Measurements from ENCODE around the gene CSH1.
A peak's percentile ranks its signal among the peaks of the same experiment; 100 is the strongest.
"Not testable (repeated sequence)": the region's sequence is repeated elsewhere in the genome, so short reads cannot be mapped to it uniquely, and the experiment has no call there.

Gene CSH1

GRCh38 chr17:63903787-63904201 is 7.4 kb upstream of the CSH1 start:
- H3K9me3 ChIP-seq (ENCODE audit: control insufficient read depth, insufficient read depth, low read length); H3K79me2 ChIP-seq (ENCODE audit: control insufficient read depth, low read length); H3K4me1 ChIP-seq (ENCODE audit: control insufficient read depth, low read length); H3F3A ChIP-seq (ENCODE audit: control insufficient read depth, insufficient read depth); H3K36me3 ChIP-seq (ENCODE audit: control insufficient read depth, low read length); H3K27ac ChIP-seq (ENCODE audit: low read depth, low read length); H3K4me3 ChIP-seq (ENCODE audit: low read length); H4K20me1 ChIP-seq (ENCODE audit: control insufficient read depth, insufficient read depth, low read depth, low read length); H3K4me2 ChIP-seq (ENCODE audit: low read length); H3K9me2 ChIP-seq (replicated peaks; ENCODE audit: control insufficient read depth, low read length): not testable (repeated sequence)
- peaks cover 35% of the 10 kb centered on the region for H3K27me3 ChIP-seq (ENCODE audit: control insufficient read depth, low read length)
- TF ChIP-seq CTCF (IDR thresholded peaks at IDR 0.05; ENCODE audit: low read depth, low read length, poor library complexity, severe bottlenecking): peak; percentile 34

GRCh38 chr17:63901971-63902370 is 5.6 kb upstream of the CSH1 start:
- not testable (repeated sequence) for H3K36me3 ChIP-seq (ENCODE audit: control insufficient read depth, low read length); H3K4me1 ChIP-seq (ENCODE audit: control insufficient read depth, low read length); H3K79me2 ChIP-seq (ENCODE audit: control insufficient read depth, low read length); H3K9me2 ChIP-seq (replicated peaks; ENCODE audit: control insufficient read depth, low read length); H3K4me3 ChIP-seq (ENCODE audit: low read length); H3F3A ChIP-seq (ENCODE audit: control insufficient read depth, insufficient read depth); H3K9me3 ChIP-seq (ENCODE audit: control insufficient read depth, insufficient read depth, low read length); H3K27ac ChIP-seq (ENCODE audit: low read depth, low read length); H3K4me2 ChIP-seq (ENCODE audit: low read length); H4K20me1 ChIP-seq (ENCODE audit: control insufficient read depth, insufficient read depth, low read depth, low read length)
- H3K27me3 ChIP-seq (ENCODE audit: control insufficient read depth, low read length): peaks cover 30% of the 10 kb centered on the region

- peaks cover 30% of the 10 kb centered on the region for H3K27me3 ChIP-seq (ENCODE audit: control insufficient read depth, low read length)
Measured at GRCh38 chr17:63898899-63899798, 2.8 kb upstream of the CSH1 start.

GRCh38 chr17:63894821-63895220 is 1.6 kb downstream of the CSH1 start:
- not testable (repeated sequence) for H3K27me3 ChIP-seq (ENCODE audit: control insufficient read depth, low read length); H3K36me3 ChIP-seq (ENCODE audit: control insufficient read depth, low read length); H3K4me3 ChIP-seq (ENCODE audit: low read length); H3K27ac ChIP-seq (ENCODE audit: low read depth, low read length); H4K20me1 ChIP-seq (ENCODE audit: control insufficient read depth, insufficient read depth, low read depth, low read length); H3K4me1 ChIP-seq (ENCODE audit: control insufficient read depth, low read length); H3K9me2 ChIP-seq (replicated peaks; ENCODE audit: control insufficient read depth, low read length); H3K9me3 ChIP-seq (ENCODE audit: control insufficient read depth, insufficient read depth, low read length); H3K79me2 ChIP-seq (ENCODE audit: control insufficient read depth, low read length); H3K4me2 ChIP-seq (ENCODE audit: low read length); H3F3A ChIP-seq (ENCODE audit: control insufficient read depth, insufficient read depth)

More at GRCh38 chr17:63898899-63899798, 2.8 kb upstream of the CSH1 start:
- not testable (repeated sequence) for H3K9me3 ChIP-seq (ENCODE audit: control insufficient read depth, insufficient read depth, low read length); H3K4me2 ChIP-seq (ENCODE audit: low read length); H3K79me2 ChIP-seq (ENCODE audit: control insufficient read depth, low read length); H4K20me1 ChIP-seq (ENCODE audit: control insufficient read depth, insufficient read depth, low read depth, low read length); H3F3A ChIP-seq (ENCODE audit: control insufficient read depth, insufficient read depth); H3K4me3 ChIP-seq (ENCODE audit: low read length); H3K4me1 ChIP-seq (ENCODE audit: control insufficient read depth, low read length); H3K36me3 ChIP-seq (ENCODE audit: control insufficient read depth, low read length); H3K9me2 ChIP-seq (replicated peaks; ENCODE audit: control insufficient read depth, low read length); H3K27ac ChIP-seq (ENCODE audit: low read depth, low read length)

- H3K27ac ChIP-seq (ENCODE audit: low read depth, low read length); H3F3A ChIP-seq (ENCODE audit: control insufficient read depth, insufficient read depth); H3K9me3 ChIP-seq (ENCODE audit: control insufficient read depth, insufficient read depth, low read length); H3K79me2 ChIP-seq (ENCODE audit: control insufficient read depth, low read length); H4K20me1 ChIP-seq (ENCODE audit: control insufficient read depth, insufficient read depth, low read depth, low read length); H3K4me3 ChIP-seq (ENCODE audit: low read length); H3K4me1 ChIP-seq (ENCODE audit: control insufficient read depth, low read length); H3K36me3 ChIP-seq (ENCODE audit: control insufficient read depth, low read length); H3K4me2 ChIP-seq (ENCODE audit: low read length); H3K9me2 ChIP-seq (replicated peaks; ENCODE audit: control insufficient read depth, low read length); H3K27me3 ChIP-seq (ENCODE audit: control insufficient read depth, low read length): not testable (repeated sequence)
Measured at GRCh38 chr17:63894021-63894420, 2.4 kb downstream of the CSH1 start.

- H3K79me2 ChIP-seq (ENCODE audit: control insufficient read depth, low read length); H3K27me3 ChIP-seq (ENCODE audit: control insufficient read depth, low read length); H3K9me3 ChIP-seq (ENCODE audit: control insufficient read depth, insufficient read depth, low read length); H3K4me3 ChIP-seq (ENCODE audit: low read length); H3K27ac ChIP-seq (ENCODE audit: low read depth, low read length); H3K9me2 ChIP-seq (replicated peaks; ENCODE audit: control insufficient read depth, low read length); H3K36me3 ChIP-seq (ENCODE audit: control insufficient read depth, low read length); H3K4me1 ChIP-seq (ENCODE audit: control insufficient read depth, low read length); H3F3A ChIP-seq (ENCODE audit: control insufficient read depth, insufficient read depth); H3K4me2 ChIP-seq (ENCODE audit: low read length); H4K20me1 ChIP-seq (ENCODE audit: control insufficient read depth, insufficient read depth, low read depth, low read length): not testable (repeated sequence)
Measured at GRCh38 chr17:63892316-63893037, 3.9 kb downstream of the CSH1 start.

Measured in DOHH2 (cell line).